Measurements from ENCODE around the gene UBR1.

UBR1 gene

DNA sequence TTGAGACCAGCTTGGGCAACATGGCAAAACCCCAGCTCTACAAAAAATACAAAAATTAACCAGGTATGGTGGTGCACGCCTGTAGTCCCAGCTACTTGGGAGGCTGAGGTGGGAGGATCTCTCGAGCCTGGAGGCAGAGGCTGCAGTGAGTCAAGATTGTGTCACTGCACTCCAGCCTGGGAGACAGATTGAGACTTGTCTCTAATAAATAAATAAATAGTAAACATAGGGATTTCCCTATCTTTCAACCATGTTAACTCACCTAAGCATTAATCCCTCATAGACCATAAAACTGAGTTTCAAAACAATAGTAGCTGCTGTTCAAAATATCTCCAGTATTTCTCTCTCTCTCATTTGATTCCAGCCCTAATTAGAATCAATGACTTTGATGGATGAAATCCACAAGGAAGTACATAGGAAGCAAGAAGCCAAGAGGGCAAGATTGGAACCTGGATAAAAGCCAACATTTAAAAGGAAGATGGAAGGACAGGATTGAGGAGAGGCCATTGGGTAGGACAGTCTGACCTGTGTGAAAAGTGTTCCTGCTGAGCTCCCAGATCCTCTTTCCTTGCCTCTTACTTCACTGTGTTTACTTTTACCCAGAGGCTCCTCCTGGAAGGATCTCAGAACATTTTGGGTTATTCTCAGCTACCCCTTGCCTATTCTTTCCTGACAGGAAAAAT lies 172.9 kb downstream of the UBR1 start:
- no peak for TF ChIP-seq TEAD4 (IDR thresholded peaks at IDR 0.05)
- TF ChIP-seq, protein P1, sequence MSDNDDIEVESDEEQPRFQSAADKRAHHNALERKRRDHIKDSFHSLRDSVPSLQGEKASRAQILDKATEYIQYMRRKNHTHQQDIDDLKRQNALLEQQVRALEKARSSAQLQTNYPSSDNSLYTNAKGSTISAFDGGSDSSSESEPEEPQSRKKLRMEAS (IDR thresholded peaks at IDR 0.05) = no peak
- TF ChIP-seq FOXM1 (IDR thresholded peaks at IDR 0.05; ENCODE audit: borderline replicate concordance, low read depth) = no peak
- no peak for TF ChIP-seq CEBPB (IDR thresholded peaks at IDR 0.05)
- TF ChIP-seq EGR1 (IDR thresholded peaks at IDR 0.05) = no peak
- TF ChIP-seq RAD21 (IDR thresholded peaks at IDR 0.05; ENCODE audit: low read depth) = no peak
- TF ChIP-seq YY1 (IDR thresholded peaks at IDR 0.05; ENCODE audit: low read depth) = no peak
- TF ChIP-seq CREB1 (IDR thresholded peaks at IDR 0.05; ENCODE audit: low read depth) = no peak
- TF ChIP-seq, protein P2, sequence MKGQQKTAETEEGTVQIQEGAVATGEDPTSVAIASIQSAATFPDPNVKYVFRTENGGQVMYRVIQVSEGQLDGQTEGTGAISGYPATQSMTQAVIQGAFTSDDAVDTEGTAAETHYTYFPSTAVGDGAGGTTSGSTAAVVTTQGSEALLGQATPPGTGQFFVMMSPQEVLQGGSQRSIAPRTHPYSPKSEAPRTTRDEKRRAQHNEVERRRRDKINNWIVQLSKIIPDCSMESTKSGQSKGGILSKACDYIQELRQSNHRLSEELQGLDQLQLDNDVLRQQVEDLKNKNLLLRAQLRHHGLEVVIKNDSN (IDR thresholded peaks at IDR 0.05) = no peak
- no peak for TF ChIP-seq TAF1 (IDR thresholded peaks at IDR 0.05; ENCODE audit: low read depth)
- TF ChIP-seq ZBTB7A (IDR thresholded peaks at IDR 0.05; ENCODE audit: low read depth) = no peak
- no peak for TF ChIP-seq EP300 (IDR thresholded peaks at IDR 0.05; ENCODE audit: borderline replicate concordance)
- TF ChIP-seq NFIC (IDR thresholded peaks at IDR 0.05) = no peak
- no peak for TF ChIP-seq TCF12 (IDR thresholded peaks at IDR 0.05; ENCODE audit: low read depth)
- TF ChIP-seq, protein P3, sequence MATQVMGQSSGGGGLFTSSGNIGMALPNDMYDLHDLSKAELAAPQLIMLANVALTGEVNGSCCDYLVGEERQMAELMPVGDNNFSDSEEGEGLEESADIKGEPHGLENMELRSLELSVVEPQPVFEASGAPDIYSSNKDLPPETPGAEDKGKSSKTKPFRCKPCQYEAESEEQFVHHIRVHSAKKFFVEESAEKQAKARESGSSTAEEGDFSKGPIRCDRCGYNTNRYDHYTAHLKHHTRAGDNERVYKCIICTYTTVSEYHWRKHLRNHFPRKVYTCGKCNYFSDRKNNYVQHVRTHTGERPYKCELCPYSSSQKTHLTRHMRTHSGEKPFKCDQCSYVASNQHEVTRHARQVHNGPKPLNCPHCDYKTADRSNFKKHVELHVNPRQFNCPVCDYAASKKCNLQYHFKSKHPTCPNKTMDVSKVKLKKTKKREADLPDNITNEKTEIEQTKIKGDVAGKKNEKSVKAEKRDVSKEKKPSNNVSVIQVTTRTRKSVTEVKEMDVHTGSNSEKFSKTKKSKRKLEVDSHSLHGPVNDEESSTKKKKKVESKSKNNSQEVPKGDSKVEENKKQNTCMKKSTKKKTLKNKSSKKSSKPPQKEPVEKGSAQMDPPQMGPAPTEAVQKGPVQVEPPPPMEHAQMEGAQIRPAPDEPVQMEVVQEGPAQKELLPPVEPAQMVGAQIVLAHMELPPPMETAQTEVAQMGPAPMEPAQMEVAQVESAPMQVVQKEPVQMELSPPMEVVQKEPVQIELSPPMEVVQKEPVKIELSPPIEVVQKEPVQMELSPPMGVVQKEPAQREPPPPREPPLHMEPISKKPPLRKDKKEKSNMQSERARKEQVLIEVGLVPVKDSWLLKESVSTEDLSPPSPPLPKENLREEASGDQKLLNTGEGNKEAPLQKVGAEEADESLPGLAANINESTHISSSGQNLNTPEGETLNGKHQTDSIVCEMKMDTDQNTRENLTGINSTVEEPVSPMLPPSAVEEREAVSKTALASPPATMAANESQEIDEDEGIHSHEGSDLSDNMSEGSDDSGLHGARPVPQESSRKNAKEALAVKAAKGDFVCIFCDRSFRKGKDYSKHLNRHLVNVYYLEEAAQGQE (IDR thresholded peaks at IDR 0.05; ENCODE audit: low read depth) = no peak

DNA sequence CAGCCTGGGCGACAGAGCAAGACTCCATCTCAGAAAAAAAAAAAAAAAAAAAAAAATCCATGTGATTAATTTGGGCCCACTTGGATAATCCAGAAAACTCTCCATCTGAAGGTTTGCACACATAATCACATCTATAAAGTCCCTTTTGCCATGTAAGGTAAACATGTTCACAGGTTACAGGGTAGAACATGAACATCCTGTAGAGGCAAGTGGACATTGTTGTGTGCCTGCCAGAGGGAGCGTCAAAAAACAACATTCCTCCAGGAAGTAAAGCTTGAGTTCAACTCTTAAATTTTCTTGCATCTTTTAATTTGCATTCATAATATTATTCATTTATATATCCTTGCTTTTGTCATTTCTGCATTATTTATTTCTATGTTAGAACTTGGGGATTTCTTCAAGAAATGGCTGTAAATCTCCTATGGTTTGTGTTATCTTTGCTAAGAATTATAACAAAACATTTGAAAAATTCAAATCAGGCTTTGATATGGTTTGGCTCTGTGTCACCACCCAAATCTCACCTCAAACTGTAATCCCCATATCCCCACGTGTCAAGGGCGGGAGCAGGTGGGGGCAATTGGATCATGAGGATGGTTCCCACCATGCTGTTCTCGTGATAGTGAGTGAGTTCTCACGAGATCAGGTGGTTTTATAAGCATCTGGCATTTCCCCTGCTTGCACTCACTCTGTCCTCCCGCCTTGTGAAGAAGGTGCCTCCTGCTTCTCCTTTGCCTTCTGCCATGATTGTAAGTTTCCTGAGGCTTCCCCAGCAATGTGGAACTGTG lies 173.9 kb downstream of the UBR1 start:
- TF ChIP-seq CREB1 (IDR thresholded peaks at IDR 0.05; ENCODE audit: low read depth) (no peak), NFIC (IDR thresholded peaks at IDR 0.05) (no peak), ZBTB7A (IDR thresholded peaks at IDR 0.05; ENCODE audit: low read depth) (no peak), CEBPB (IDR thresholded peaks at IDR 0.05) (no peak), TAF1 (IDR thresholded peaks at IDR 0.05; ENCODE audit: low read depth) (no peak), FOXM1 (IDR thresholded peaks at IDR 0.05; ENCODE audit: borderline replicate concordance, low read depth) (no peak), RAD21 (IDR thresholded peaks at IDR 0.05; ENCODE audit: low read depth) (no peak), TEAD4 (IDR thresholded peaks at IDR 0.05) (no peak), YY1 (IDR thresholded peaks at IDR 0.05; ENCODE audit: low read depth) (no peak), TCF12 (IDR thresholded peaks at IDR 0.05; ENCODE audit: low read depth) (no peak), EGR1 (IDR thresholded peaks at IDR 0.05) (no peak), EP300 (IDR thresholded peaks at IDR 0.05; ENCODE audit: borderline replicate concordance) (no peak)
- TF ChIP-seq, protein P2 (IDR thresholded peaks at IDR 0.05) = no peak
- TF ChIP-seq, protein P1 (IDR thresholded peaks at IDR 0.05) = no peak
- TF ChIP-seq, protein P3 (IDR thresholded peaks at IDR 0.05; ENCODE audit: low read depth) = no peak

DNA sequence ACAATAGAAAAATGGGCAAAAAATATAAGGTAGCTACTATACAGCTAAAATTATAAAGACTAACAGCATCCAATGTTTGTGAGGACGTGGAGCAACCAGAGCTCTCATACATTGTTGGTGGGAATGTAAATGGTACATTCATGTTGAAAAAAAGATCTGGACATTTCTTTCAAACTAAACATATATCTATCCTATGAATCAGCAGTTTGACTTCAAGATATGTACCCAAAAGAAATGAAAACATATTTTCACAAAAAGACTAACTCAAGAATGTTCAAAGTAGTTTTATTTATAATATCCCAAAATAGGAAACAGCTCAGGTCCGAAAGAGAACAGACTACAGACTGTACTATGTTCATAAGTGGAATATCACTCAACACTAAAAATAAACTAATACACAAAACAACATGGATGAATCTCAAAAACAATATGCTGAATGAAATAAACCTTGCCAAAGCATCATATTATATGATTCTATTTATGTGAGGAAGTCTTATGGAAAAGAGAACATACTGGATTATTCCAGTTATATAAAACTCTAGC lies 176.5 kb downstream of the UBR1 start:
- TF ChIP-seq EGR1 (IDR thresholded peaks at IDR 0.05) (no peak), ZBTB7A (IDR thresholded peaks at IDR 0.05; ENCODE audit: low read depth) (no peak), FOXM1 (IDR thresholded peaks at IDR 0.05; ENCODE audit: borderline replicate concordance, low read depth) (no peak), RAD21 (IDR thresholded peaks at IDR 0.05; ENCODE audit: low read depth) (no peak), EP300 (IDR thresholded peaks at IDR 0.05; ENCODE audit: borderline replicate concordance) (no peak), TAF1 (IDR thresholded peaks at IDR 0.05; ENCODE audit: low read depth) (no peak), TCF12 (IDR thresholded peaks at IDR 0.05; ENCODE audit: low read depth) (no peak), CEBPB (IDR thresholded peaks at IDR 0.05) (no peak), TEAD4 (IDR thresholded peaks at IDR 0.05) (no peak)
- TF ChIP-seq, protein P1 (IDR thresholded peaks at IDR 0.05) = no peak
- TF ChIP-seq, protein P2 (IDR thresholded peaks at IDR 0.05) = no peak
- TF ChIP-seq, protein P3 (IDR thresholded peaks at IDR 0.05; ENCODE audit: low read depth) = no peak

Data from Ishikawa (cell line).